ENCODE measurements around the gene PCBP3. TPM values are rescaled to one million over a fixed set of nuclear protein-coding genes. Genes with fewer than 3 reads are reported as not detected.

Gene PCBP3
- total RNA-seq, 1 experiment from 2014 or later = not detected

DNA sequence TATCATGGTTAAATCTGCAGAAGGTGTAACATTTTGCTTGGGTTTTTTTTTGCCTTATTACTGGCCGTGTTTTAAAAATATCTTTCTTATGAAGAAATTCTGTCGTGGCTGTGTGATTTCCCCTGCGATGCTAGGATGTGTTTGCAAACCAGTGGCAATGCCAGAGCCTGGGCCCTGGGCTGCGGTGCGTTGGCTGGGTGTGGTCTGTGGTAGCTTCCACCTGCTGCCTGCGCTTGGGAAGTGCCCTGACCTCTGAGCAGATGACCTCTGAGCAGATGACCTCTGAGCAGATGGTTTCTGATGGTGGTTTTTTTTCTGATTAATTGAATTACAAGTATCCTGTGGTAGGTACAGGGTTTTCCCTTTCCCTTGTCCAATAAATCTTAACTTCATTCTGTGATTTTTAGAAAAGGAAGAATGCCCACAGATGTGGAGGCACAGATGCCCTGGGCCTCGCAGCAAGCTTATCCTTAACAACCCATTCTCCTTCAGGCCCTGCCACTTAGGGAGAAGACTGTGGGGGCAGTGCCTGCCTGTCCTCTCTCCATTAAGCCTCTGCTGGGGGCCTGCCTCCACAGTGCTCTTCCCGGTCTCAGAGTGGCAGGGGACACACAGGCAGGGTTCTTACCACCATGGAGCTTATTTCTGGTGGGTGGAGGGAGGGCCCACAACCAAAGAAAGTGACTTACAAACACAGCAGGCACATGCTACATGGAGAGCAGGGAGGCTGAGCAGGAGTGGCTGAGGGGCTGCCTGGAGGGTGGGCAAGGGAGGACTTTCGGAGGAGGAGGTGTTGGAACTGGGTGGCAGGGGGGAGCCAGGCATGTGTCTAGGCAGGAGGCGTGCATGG, 81.7 kb downstream of the PCBP3 start:
- BruUV-seq (replicated peaks) = no TSS peak
- H3K27me3 ChIP-seq (ENCODE audit: control insufficient read depth, insufficient read depth, low read length) = no peaks in the 10 kb centered on the region; the same call in 1 of the 2 replicates
- TF ChIP-seq, protein P1, sequence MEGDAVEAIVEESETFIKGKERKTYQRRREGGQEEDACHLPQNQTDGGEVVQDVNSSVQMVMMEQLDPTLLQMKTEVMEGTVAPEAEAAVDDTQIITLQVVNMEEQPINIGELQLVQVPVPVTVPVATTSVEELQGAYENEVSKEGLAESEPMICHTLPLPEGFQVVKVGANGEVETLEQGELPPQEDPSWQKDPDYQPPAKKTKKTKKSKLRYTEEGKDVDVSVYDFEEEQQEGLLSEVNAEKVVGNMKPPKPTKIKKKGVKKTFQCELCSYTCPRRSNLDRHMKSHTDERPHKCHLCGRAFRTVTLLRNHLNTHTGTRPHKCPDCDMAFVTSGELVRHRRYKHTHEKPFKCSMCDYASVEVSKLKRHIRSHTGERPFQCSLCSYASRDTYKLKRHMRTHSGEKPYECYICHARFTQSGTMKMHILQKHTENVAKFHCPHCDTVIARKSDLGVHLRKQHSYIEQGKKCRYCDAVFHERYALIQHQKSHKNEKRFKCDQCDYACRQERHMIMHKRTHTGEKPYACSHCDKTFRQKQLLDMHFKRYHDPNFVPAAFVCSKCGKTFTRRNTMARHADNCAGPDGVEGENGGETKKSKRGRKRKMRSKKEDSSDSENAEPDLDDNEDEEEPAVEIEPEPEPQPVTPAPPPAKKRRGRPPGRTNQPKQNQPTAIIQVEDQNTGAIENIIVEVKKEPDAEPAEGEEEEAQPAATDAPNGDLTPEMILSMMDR (IDR thresholded peaks at IDR 0.05) = no peak
- TF ChIP-seq POLR2AphosphoS5 (IDR thresholded peaks at IDR 0.05; ENCODE audit: low read depth, low read length) (no peak), TCF7L2 (IDR thresholded peaks at IDR 0.05; ENCODE audit: low read depth, low read length) (no peak), SIN3A (IDR thresholded peaks at IDR 0.05; ENCODE audit: borderline replicate concordance, insufficient read depth, low read depth, low read length) (no peak)
- TF ChIP-seq, protein P2, sequence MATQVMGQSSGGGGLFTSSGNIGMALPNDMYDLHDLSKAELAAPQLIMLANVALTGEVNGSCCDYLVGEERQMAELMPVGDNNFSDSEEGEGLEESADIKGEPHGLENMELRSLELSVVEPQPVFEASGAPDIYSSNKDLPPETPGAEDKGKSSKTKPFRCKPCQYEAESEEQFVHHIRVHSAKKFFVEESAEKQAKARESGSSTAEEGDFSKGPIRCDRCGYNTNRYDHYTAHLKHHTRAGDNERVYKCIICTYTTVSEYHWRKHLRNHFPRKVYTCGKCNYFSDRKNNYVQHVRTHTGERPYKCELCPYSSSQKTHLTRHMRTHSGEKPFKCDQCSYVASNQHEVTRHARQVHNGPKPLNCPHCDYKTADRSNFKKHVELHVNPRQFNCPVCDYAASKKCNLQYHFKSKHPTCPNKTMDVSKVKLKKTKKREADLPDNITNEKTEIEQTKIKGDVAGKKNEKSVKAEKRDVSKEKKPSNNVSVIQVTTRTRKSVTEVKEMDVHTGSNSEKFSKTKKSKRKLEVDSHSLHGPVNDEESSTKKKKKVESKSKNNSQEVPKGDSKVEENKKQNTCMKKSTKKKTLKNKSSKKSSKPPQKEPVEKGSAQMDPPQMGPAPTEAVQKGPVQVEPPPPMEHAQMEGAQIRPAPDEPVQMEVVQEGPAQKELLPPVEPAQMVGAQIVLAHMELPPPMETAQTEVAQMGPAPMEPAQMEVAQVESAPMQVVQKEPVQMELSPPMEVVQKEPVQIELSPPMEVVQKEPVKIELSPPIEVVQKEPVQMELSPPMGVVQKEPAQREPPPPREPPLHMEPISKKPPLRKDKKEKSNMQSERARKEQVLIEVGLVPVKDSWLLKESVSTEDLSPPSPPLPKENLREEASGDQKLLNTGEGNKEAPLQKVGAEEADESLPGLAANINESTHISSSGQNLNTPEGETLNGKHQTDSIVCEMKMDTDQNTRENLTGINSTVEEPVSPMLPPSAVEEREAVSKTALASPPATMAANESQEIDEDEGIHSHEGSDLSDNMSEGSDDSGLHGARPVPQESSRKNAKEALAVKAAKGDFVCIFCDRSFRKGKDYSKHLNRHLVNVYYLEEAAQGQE (IDR thresholded peaks at IDR 0.05; ENCODE audit: insufficient read depth in 1 of 2, low read depth in 2 of 2, low read length in 1 of 2) = no peak
- ChIA-PET POLR2A (no interaction called here), CTCF (no interaction called here)
- H3K27ac ChIP-seq (ENCODE audit: low read length) = no peak overlapping the region
- no peaks in the 10 kb centered on the region for H3K4me1 ChIP-seq (ENCODE audit: control insufficient read depth, insufficient read depth, low read length)
- intact Hi-C loops (cut with micrococcal nuclease; ENCODE audit: unreplicated experiment) = no loop called here
- DNase-seq (ENCODE audit: low read depth, low spot score) (no peak), ATAC-seq (no peak)
- no peak overlapping the region for H3K4me3 ChIP-seq (ENCODE audit: low read depth in 2 of 2, low read length in 2 of 2)
- in situ Hi-C loops (cut with HindIII; ENCODE audit: low pct_unique_long_range_greater_than_20kb, low sequenced_read_pairs) = no loop called here
- H3K36me3 ChIP-seq (ENCODE audit: control insufficient read depth, insufficient read depth, low read length) = no peaks in the 10 kb centered on the region
- H3K9me3 ChIP-seq (ENCODE audit: control insufficient read depth, insufficient read depth, low read depth, low read length) = no peaks in the 10 kb centered on the region

DNA sequence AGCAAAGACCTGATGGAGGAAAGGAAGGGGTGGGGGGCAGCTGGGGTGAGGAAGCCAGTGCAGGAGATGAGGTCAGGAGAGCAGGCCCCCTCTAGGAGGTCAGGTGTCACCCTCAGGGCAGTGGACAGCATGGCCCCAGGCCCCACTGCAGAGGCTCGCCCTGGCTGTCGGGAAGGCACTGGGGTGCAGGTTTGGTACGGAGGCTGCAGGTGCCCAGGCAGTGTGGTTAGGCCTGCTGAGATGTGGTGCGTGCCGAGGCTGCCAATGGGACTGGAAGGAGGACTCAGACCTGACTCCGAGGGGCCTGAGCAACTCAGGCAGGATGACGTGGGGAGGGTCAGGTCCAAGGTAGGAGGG, 82.3 kb downstream of the PCBP3 start:
- CTCF ChIA-PET = no interaction called here
- in situ Hi-C loops (cut with HindIII; ENCODE audit: low pct_unique_long_range_greater_than_20kb, low sequenced_read_pairs) (no loop called here), intact Hi-C loops (cut with micrococcal nuclease; ENCODE audit: unreplicated experiment) (no loop called here)
- DNase-seq (ENCODE audit: low read depth, low spot score) (no peak), ATAC-seq (no peak)
- TF ChIP-seq, protein P1 (IDR thresholded peaks at IDR 0.05) = no peak
- TF ChIP-seq POLR2AphosphoS5 (IDR thresholded peaks at IDR 0.05; ENCODE audit: low read depth, low read length) = no peak
- TF ChIP-seq SIN3A (IDR thresholded peaks at IDR 0.05; ENCODE audit: borderline replicate concordance, insufficient read depth, low read depth, low read length) = no peak
- no peak for TF ChIP-seq TCF7L2 (IDR thresholded peaks at IDR 0.05; ENCODE audit: low read depth, low read length)
- TF ChIP-seq, protein P2 (IDR thresholded peaks at IDR 0.05; ENCODE audit: insufficient read depth in 1 of 2, low read depth in 2 of 2, low read length in 1 of 2) = no peak
- H3K27ac ChIP-seq (ENCODE audit: low read length) = no peak overlapping the region
- H3K9me3 ChIP-seq (ENCODE audit: control insufficient read depth, insufficient read depth, low read depth, low read length) = no peaks in the 10 kb centered on the region
- no peaks in the 10 kb centered on the region; the same call in 1 of the 2 replicates for H3K27me3 ChIP-seq (ENCODE audit: control insufficient read depth, insufficient read depth, low read length)
- no peaks in the 10 kb centered on the region for H3K4me1 ChIP-seq (ENCODE audit: control insufficient read depth, insufficient read depth, low read length)
- POLR2A ChIA-PET = no interaction called here
- H3K36me3 ChIP-seq (ENCODE audit: control insufficient read depth, insufficient read depth, low read length) = no peaks in the 10 kb centered on the region
- BruUV-seq (replicated peaks) = no TSS peak
- no peak overlapping the region for H3K4me3 ChIP-seq (ENCODE audit: low read depth in 2 of 2, low read length in 2 of 2)

Data from Panc1 (cell line).